ENCODE data around the gene ING2.
"Not testable (repeated sequence)": the region's sequence is repeated elsewhere in the genome, so short reads cannot be mapped to it uniquely, and the experiment has no call there.

ING2 gene

DNA sequence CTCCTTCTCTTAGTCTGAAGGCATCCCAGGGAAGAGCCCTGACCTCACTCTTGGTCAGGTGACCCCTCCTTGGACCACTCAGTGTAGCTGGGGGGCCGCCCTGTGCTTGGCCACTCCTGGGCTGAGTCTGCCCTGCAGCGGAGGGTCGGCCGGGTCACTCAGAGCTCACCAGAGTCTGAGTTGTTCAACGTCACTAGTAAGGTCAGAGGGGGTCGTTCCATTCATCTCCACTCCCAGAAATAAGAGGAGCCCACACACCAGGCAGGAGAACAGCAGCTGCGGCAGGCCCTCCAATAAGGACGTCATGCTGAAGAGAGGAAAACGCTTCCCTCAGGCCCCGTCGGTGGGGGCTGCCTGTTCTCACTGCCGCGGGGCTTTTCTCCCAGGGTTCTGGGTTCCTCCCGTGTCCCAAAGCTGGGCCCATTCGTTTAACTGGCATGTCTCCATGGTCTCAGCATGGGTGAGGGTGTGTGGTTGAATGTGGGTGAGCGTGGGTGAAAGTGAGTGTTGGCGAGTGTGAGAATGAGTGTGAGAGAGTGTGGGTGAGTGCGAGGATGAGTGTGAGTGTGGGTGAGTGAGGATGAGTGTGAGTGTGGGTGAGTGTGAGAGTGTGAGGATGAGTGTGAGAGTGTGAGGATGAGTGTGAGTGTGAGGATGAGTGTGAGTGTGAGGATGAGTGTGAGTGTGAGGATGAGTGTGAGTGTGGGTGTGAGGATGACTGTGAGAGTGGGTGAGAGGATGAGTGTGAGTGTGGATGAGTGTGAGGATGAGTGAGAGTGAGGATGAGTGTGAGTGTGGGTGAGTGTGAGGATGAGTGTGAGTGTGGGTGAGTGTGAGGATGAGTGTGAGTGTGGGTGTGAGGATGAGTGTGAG, 47.7 kb downstream of the ING2 start:
- no peak overlapping the region for H3K27ac ChIP-seq
- TF ChIP-seq, protein P1, sequence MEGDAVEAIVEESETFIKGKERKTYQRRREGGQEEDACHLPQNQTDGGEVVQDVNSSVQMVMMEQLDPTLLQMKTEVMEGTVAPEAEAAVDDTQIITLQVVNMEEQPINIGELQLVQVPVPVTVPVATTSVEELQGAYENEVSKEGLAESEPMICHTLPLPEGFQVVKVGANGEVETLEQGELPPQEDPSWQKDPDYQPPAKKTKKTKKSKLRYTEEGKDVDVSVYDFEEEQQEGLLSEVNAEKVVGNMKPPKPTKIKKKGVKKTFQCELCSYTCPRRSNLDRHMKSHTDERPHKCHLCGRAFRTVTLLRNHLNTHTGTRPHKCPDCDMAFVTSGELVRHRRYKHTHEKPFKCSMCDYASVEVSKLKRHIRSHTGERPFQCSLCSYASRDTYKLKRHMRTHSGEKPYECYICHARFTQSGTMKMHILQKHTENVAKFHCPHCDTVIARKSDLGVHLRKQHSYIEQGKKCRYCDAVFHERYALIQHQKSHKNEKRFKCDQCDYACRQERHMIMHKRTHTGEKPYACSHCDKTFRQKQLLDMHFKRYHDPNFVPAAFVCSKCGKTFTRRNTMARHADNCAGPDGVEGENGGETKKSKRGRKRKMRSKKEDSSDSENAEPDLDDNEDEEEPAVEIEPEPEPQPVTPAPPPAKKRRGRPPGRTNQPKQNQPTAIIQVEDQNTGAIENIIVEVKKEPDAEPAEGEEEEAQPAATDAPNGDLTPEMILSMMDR (conservative IDR thresholded peaks at IDR 0.05): no peak

- H3K27ac ChIP-seq: not testable (repeated sequence)
Observed at GRCh38 chr4:183553147-183553478, 48.3 kb downstream of the ING2 start.

GRCh38 chr4:183553601-183554345, 48.9 kb downstream of the ING2 start:
- TF ChIP-seq, protein P1 (conservative IDR thresholded peaks at IDR 0.05): no peak
- no peak overlapping the region for H3K27ac ChIP-seq

DNA sequence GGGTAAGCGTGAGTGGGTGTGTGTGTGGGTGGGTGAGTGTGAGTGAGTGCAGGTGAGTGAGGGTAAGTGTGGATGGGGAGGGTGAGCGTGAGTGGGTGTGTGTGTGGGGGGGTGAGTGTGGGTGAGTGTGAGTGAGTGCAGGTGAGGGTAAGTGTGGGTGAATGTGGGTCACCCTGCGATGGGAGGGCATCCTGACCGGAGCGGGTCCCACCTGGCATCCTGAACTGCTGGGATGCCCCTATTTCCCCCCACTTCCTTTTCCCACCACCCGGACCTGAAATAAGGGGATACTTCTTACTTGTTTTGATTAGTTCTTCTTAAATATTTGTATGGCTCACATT, 49.5 kb downstream of the ING2 start:
- H3K27ac ChIP-seq: no peak overlapping the region
- TF ChIP-seq, protein P1 (conservative IDR thresholded peaks at IDR 0.05): no peak

DNA sequence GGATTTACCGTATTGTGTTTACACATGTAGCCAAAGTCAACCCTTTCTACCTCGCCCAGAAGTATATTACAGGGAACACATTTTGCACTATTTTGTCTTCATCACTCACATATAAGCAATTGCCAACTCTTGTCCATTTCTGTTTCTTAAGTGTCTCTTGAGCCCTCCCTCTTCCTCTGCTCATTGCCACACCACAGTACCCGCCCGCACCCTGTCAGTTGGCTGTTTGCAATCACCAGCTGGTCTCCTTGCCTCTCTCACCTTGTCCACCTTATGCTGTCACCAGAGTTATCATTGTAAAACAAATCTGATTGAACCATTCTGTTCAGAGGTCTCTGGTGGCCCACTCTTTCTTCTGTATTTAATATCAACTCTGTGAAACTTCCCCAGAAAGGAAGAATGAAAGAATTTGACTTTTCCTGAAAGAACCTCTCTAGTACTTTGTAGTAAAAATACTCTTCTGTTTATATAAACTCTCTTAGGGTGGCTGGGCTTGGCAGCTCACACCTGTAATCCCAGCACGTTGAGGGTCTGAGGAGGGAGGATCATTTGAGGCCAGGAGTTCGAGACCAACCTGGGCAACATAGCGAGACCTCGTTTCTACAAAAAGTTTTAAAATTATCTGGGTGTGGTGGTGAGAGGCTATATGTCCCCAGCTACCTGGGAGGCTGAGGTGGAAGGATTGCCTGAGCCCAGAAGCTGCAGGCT, 50.2 kb downstream of the ING2 start:
- no peak overlapping the region for H3K27ac ChIP-seq
- TF ChIP-seq, protein P1 (conservative IDR thresholded peaks at IDR 0.05): no peak

- H3K27ac ChIP-seq: peak overlapping the region; percentile 83; the same call in 1 of the 2 replicates
- TF ChIP-seq, protein P1 (conservative IDR thresholded peaks at IDR 0.05): no peak
Observed at GRCh38 chr4:183556947-183557346, 52.1 kb downstream of the ING2 start.

GRCh38 chr4:183557611-183558010, 52.8 kb downstream of the ING2 start:
- H3K27ac ChIP-seq: peak overlapping the region; percentile 83
- TF ChIP-seq, protein P1 (conservative IDR thresholded peaks at IDR 0.05): no peak

All from VCaP (cell line).